OCI-M2 (cell line): ENCODE measurements around the gene KBTBD7.

Source experiments
- DNase-seq: peaks from one replicate; lab custom pipeline; 2025; ENCODE audit not compliant: unreplicated experiment; lab: John Stamatoyannopoulos, UW

Gene KBTBD7

DNA sequence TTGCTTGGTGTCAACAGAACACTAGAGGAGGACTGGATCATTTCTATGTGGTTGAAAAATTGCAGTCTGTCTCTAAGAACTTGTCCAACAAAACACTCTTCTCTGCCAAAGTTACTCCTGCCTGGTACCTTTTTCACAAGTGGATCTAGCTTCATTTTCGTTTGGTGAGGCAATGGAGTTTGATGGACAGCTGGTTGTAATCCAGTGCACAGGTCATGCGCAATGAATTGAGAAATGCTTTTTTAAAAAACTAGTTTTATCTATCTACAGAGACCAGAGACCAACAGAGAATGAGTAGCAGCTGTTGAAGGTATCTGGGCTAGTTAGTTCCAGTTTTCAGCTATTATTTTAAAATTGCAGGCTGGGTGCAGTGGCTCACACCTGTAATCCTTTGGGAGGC, 49.8 kb downstream of the KBTBD7 start:
- no peak for DNase-seq
